Smooth muscle cell (in vitro differentiated cells): ENCODE results near the gene SNRNP70. TPM values are rescaled to one million over a fixed set of nuclear protein-coding genes. Genes with fewer than 3 reads are reported as not detected.
A peak's percentile ranks its signal among the peaks of the same experiment; 100 is the strongest.
"Not testable (repeated sequence)": the region's sequence is repeated elsewhere in the genome, so short reads cannot be mapped to it uniquely, and the experiment has no call there.

Source experiments
- DNase-seq: peaks from one replicate; lab custom pipeline; 2025; ENCODE audit not compliant: unreplicated experiment; lab: John Stamatoyannopoulos, UW
- H2AFZ ChIP-seq: fragments of 200-600 bp; sonication (generic); 2 replicates; pipeline ENCODE4 v1.6.0; 2016; ENCODE audit warnings: antibody characterized with exemption, low read depth, mild to moderate bottlenecking
- H3F3A ChIP-seq: fragments of 200-600 bp; sonication (generic); 2 replicates; pipeline ENCODE4 v1.6.0; 2017; ENCODE audit warnings: antibody characterized with exemption, low read depth
- H3K27ac ChIP-seq: fragments of 200-600 bp; sonication (generic); 2 replicates; pipeline ENCODE4 v1.5.1; 2016; ENCODE audit warnings: low read depth, mild to moderate bottlenecking
- H3K27me3 ChIP-seq: fragments of 200-600 bp; sonication (generic); 2 replicates; pipeline ENCODE4 v1.6.1; 2016; ENCODE audit warnings: low read depth, mild to moderate bottlenecking
- H3K36me3 ChIP-seq: fragments of 200-600 bp; sonication (generic); 2 replicates; pipeline ENCODE4 v1.5.1; 2016; ENCODE audit warnings: low read depth
- H3K4me1 ChIP-seq: fragments of 200-600 bp; sonication (generic); 2 replicates; pipeline ENCODE4 v1.5.1; 2016; ENCODE audit warnings: low read depth
- H3K4me2 ChIP-seq: fragments of 200-600 bp; sonication (generic); 2 replicates; pipeline ENCODE4 v1.6.0; 2016; ENCODE audit warnings: mild to moderate bottlenecking
- H3K4me3 ChIP-seq: fragments of 200-600 bp; sonication (generic); 2 replicates; pipeline ENCODE4 v1.5.1; 2016; ENCODE audit warnings: mild to moderate bottlenecking
- H3K79me2 ChIP-seq: fragments of 200-600 bp; sonication (generic); 2 replicates; pipeline ENCODE4 v1.6.0; 2016; ENCODE audit warnings: low read depth, mild to moderate bottlenecking
- H3K9ac ChIP-seq: fragments of 200-600 bp; sonication (generic); 2 replicates; pipeline ENCODE4 v1.6.0; 2016; ENCODE audit warnings: low read depth
- H3K9me3 ChIP-seq: fragments of 200-600 bp; sonication (generic); replicated peaks from 2 replicates; pipeline ENCODE4 v1.5.1; 2016; ENCODE audit warnings: low read depth
- H4K20me1 ChIP-seq: fragments of 200-600 bp; sonication (generic); 2 replicates; pipeline ENCODE4 v1.6.0; 2016; ENCODE audit warnings: low read depth
- WGBS: methylation state at CpG from one replicate; pipeline ENCODE4 v1.1.7; 2016; ENCODE audit warnings: low lambda C conversion rate; 5-methylcytosine and 5-hydroxymethylcytosine counted together
- polyA plus RNA-seq: library from polyadenylated mRNA; unstranded; fragments of >200 nt; fragmentation: Nextera tagmentation; extraction: Ambion mirVana; gene quantifications from 2 replicates; pipeline ENCODE4 v1.2.1, GENCODE V29; 2016
- total RNA-seq: library from RNA; depleted of rRNA; stranded (reverse); fragments of >200 nt; gene quantifications from 2 replicates; pipeline ENCODE4 v1.2.3, GENCODE V29; 2014
- TF ChIP-seq, protein P1 (sequence below): fragments of 200-600 bp; sonication (generic); IDR thresholded peaks from 2 replicates; pipeline ENCODE4 v1.5.1; 2017; ENCODE audit warnings: borderline replicate concordance, mild to moderate bottlenecking, antibody characterized with exemption; ENCODE audit not compliant: insufficient read depth, poor library complexity, severe bottlenecking

Gene SNRNP70
- total and polyA plus RNA-seq, 2 experiments from 2014 or later, result 200 to 206 TPM

DNA sequence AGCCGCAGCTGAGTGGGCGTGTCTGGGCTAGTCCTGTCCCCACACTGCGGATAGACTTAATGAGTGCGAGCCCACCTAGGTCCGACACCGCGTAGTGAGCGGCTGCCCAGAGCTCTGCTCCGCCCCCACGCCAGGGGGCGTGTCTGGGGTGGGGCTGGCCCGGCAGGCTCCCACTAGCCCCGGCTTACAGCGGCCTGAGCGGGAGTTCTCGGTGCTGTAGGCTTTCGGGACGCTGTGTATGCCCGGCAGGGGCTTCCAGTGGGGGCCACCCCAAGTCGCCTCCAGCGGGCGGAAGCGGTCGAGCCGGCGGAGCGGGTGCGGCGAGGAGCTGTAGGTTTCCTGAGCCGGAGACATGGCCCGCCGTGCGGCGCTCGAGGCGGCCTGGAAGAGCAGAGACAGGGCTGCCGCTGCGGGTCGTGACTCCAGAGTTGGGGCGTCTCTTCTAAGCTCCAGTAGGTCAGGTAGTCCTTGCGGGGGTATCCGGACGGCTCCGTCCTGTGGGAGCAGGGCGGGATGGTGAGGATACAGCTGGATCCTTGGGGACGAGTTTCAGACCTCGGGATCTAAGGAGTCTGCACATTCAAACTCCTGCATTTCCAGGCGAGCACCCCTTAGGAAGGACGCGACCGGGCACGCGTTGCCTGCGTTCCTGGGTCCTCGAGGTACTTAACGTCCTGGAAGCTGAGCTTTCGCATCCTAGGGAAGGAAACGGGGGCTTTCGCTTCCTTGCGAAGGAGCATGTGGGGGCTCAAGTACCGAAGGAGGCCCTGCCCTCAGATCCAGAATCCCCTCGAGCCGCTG is 28.9 kb upstream of the SNRNP70 start:
- Histone ChIP-seq H3K36me3 (no peaks in the 10 kb centered on the region), H4K20me1 (peaks cover 15% of the 10 kb centered on the region), H3F3A (no peaks in the 10 kb centered on the region), H3K4me2 (peak overlapping the region; percentile 91), H3K4me3 (peak overlapping the region; percentile 53), H2AFZ (peak overlapping the region; percentile 28), H3K9ac (peak overlapping the region; percentile 1), H3K9me3 (no peaks in the 10 kb centered on the region), H3K27ac (no peak overlapping the region), H3K4me1 (peaks cover 3% of the 10 kb centered on the region), H3K79me2 (no peaks in the 10 kb centered on the region), H3K27me3 (no peaks in the 10 kb centered on the region)
- TF ChIP-seq, protein P1, sequence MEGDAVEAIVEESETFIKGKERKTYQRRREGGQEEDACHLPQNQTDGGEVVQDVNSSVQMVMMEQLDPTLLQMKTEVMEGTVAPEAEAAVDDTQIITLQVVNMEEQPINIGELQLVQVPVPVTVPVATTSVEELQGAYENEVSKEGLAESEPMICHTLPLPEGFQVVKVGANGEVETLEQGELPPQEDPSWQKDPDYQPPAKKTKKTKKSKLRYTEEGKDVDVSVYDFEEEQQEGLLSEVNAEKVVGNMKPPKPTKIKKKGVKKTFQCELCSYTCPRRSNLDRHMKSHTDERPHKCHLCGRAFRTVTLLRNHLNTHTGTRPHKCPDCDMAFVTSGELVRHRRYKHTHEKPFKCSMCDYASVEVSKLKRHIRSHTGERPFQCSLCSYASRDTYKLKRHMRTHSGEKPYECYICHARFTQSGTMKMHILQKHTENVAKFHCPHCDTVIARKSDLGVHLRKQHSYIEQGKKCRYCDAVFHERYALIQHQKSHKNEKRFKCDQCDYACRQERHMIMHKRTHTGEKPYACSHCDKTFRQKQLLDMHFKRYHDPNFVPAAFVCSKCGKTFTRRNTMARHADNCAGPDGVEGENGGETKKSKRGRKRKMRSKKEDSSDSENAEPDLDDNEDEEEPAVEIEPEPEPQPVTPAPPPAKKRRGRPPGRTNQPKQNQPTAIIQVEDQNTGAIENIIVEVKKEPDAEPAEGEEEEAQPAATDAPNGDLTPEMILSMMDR, result peak; percentile 31
- WGBS, result 2% methylated on average over 60 of the region's 63 CpGs
- DNase-seq, result peak; percentile 25

DNA sequence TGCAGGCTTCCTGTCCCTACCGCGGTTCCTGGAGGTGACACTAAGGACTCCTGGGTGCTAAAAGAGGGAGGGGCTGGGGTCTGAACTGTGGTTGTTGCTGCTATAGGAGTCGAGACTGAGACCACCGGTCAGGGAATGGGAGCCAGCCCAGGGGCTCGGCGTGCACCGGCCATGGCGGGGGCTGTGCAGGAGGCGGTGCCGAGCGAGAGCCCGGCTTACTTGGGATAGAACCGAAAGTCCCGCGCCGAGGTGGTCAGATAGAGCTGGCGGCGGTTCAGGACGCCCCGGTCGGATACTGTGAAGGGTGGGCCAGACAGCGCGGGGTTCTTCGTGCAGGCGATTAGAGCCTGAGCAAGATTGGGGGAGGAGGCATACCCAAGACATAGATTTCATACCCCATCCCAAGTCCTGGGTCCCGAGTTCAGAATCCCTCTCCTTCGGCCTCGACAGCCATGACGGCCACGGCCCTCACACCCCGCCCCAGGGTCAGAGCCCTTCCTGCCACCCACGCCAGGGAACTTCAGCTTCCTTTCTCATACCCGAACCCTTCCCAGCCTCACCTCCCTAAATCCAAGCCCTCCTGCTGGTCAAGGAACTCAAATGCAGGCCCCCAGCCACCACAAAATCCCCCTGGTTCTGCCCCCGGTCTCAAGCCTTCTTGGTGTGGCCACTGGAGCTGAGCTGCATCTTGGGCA is 28.2 kb upstream of the SNRNP70 start:
- H3K4me1 ChIP-seq, H3F3A ChIP-seq, H3K36me3 ChIP-seq, H3K27me3 ChIP-seq, H3K9ac ChIP-seq, H3K9me3 ChIP-seq, H3K79me2 ChIP-seq, DNase-seq, H3K27ac ChIP-seq: not testable (repeated sequence)
- 39% methylated on average over 19 of the region's 34 CpGs for WGBS
- Histone ChIP-seq H2AFZ (peak overlapping the region; percentile 58), H3K4me2 (peak overlapping the region; percentile 91), H4K20me1 (peaks cover 15% of the 10 kb centered on the region), H3K4me3 (peak overlapping the region; percentile 53)

DNA sequence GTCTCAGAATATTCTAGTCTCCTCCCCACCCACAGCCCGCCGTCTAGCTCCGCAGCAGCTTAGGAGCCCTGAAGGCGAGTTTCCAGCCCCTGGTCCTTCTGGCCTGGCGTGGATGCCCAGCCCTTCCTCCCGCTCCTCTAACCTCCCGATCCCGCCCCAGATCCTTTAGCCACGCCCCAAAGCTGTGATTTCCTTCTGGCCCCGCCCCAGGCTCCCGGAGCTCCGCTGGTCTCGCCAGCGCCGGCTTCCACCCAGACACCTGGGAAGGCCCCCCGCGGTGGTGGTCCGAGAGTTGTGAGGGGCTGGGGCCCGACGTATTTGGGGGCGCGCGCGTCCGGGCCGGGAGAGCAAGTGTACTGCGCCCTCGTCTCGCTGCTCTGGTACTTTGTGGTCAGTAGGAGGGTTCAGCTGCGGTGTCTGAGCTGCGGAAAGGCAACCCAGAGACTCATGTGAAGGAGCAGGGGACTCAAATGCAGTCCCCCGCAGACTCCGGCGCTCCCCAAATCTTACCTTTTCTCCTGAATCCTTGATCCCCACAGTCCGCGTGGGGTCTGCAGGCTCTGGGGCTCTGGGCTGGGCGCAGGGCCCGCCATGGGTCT is 27.5 kb upstream of the SNRNP70 start, which contains the start of gene CGB7:
Gene CGB7, minus strand, starts transcription at position 114 of the 599 bp plus-strand sequence. CDS start 2,374 bp downstream, outside the sequence.
- Histone ChIP-seq H3K27ac (no peak within 1 kb of the TSS), H3K9me3 (no peaks in the 10 kb centered on the region), H3K36me3 (no peaks in the 10 kb centered on the region), H3K27me3 (no peaks in the 10 kb centered on the region), H4K20me1 (peaks cover 15% of the 10 kb centered on the region), H3K4me2 (peak within 1 kb of the TSS; percentile 91), H3K9ac (no peak within 1 kb of the TSS), H3K79me2 (no peaks in the 10 kb centered on the region), H3K4me1 (peaks cover 3% of the 10 kb centered on the region), H3K4me3 (peak within 1 kb of the TSS; percentile 53), H2AFZ (peak within 1 kb of the TSS; percentile 58), H3F3A (no peaks in the 10 kb centered on the region)
- peak; percentile 19 for DNase-seq
- TF ChIP-seq, protein P1, result no peak
- WGBS, result 16% methylated on average over 38 of the region's 38 CpGs

DNA sequence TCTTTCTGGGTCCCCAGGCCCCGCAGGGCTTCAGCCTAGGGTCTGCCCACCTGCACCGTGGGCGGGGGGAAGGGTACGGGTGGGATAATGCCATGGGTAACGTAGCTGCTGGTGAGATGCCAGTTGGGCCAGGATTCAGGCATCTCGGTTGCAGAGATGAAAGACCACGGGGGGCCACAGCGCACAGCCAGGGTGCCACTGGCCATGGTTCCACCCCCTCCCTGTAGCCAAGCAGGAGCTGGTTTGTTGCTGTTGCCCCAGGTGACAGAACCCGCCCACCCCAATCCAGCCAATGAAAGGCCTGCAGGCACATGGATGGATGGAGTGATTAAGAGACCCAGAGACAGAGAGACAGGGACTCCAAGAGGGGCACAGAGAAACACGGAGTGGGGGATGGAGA is 26.7 kb upstream of the SNRNP70 start:
- Histone ChIP-seq H3K9me3 (no peaks in the 10 kb centered on the region), H3K4me2 (no peak overlapping the region), H3K4me1 (peaks cover 3% of the 10 kb centered on the region), H3K27me3 (no peaks in the 10 kb centered on the region), H3K27ac (no peak overlapping the region), H2AFZ (no peak overlapping the region), H3K36me3 (no peaks in the 10 kb centered on the region), H3F3A (no peaks in the 10 kb centered on the region), H3K4me3 (no peak overlapping the region), H4K20me1 (peaks cover 15% of the 10 kb centered on the region), H3K79me2 (no peaks in the 10 kb centered on the region), H3K9ac (no peak overlapping the region)
- no peak for DNase-seq
- 84% methylated on average over 10 of the region's 10 CpGs for WGBS
- TF ChIP-seq, protein P1, result no peak
